NCI-H187 (cell line): ENCODE measurements around the gene UBE3B.

Experiments used
- DNase-seq, 2 experiments: peaks; one replicate each; lab custom pipeline; 2025; lab: John Stamatoyannopoulos, UW

Gene UBE3B

DNA sequence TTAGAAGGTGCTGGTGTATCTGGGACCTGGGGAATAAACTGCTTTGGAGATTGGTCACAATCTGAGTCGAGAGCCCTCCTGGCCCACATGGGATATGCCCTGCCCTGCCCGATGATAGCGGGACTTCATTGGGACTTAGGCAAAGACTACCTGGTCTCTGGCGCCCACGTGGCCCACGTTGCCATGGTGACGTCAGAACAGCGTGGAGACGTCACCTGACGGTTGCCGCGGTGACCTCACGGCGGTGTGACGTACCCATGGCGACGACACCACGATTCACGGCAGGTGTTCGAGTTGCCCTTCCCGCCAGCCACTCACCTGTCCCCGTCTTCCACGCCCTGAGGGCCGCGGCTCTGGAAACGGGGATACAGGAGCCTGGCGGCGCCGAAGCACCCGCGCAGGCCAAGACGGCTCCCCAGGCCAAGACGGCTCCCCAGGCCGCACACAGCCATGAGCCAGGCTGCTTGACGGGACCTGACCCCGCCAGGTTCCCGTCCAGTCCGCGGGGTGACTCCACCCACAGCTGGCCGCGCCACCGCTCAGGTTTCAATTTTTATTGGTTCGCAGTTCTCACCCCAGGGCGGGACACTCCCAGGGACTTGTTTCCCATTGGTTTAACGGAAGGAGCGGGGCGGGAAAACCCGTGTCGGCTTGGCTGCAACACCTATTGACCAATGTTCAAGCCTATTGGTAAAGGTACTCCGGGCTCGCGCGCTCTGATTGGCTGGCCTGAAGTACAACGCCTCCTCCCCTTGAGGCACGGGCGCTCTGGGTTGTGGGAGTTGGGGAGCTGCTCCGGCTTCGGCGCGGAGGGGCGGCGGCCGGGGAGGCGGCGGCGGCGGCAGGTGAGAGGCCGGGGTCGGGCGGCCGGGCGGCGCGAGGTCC, 95.8 kb downstream of the UBE3B start, which contains the start of the genes MMAB and MVK:
TSS of gene MMAB (minus strand) at position 476 of the 885 bp plus-strand sequence. CDS start at position 452, 24 bp downstream.
TSS of gene MVK (plus strand) at position 766 of the 885 bp plus-strand sequence. CDS start 1,029 bp downstream, outside the sequence.
- DNase-seq = peak; percentile 99

DNA sequence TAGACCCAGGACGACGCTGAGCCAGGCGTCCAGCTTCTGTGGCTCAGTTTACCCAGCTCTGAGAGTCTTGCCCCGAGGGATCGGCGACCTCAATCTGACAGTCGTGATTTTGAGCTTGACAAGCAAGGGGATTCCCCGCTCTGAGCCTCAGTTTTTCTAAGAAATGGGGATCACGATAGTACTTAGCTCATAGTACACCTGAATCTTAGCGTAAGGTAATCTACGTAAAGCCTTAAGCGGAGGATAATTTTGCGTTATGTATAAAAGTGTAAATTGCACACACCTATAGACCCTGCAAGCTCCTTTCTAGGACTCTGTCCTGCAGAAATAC, 96.4 kb downstream of the UBE3B start:
- no peak for DNase-seq

DNA sequence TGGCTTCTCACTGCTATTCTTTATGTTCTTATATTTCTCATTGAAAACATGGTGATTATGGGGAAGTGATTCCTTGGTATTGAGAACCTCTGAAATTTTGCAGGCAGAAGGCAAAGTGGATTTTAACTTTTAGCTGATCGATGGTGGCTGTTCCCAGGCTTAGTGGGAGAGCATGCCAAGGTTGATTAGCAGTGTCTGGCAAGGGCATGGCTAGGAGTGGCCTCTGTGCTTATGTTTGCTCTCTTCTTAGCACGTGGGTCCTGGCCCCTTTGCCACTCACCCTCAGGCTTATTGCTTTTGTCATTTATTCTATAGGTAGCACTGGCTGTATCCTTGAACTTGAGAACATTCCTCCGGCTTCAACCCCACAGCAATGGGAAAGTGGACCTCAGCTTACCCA, 98.2 kb downstream of the UBE3B start:
- no peak for DNase-seq

DNA sequence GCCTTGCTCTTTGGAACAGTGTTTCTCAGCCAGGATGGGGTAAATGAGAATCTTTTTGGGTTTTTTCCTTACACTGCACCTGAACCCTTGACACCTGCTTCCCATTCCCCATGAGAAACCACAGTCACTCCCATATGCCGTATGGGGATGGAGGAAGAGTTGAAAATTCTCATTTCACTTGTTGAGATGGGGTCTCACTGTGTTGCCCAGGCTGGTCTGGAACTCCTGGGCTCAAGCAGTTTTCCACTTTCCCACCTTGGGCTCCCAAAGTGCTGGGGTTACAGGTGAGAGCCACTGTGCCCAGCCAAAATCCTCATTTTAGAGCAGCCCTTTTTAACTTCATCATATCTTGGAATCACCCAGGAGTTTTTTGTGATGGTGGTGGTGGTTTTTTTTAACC, 99.9 kb downstream of the UBE3B start:
- DNase-seq = no peak

- no peak for DNase-seq
Measured at GRCh38 chr12:109578330-109578927, 101.0 kb downstream of the UBE3B start.

- no peak for DNase-seq
Measured at GRCh38 chr12:109579639-109580038, 102.2 kb downstream of the UBE3B start.

DNA sequence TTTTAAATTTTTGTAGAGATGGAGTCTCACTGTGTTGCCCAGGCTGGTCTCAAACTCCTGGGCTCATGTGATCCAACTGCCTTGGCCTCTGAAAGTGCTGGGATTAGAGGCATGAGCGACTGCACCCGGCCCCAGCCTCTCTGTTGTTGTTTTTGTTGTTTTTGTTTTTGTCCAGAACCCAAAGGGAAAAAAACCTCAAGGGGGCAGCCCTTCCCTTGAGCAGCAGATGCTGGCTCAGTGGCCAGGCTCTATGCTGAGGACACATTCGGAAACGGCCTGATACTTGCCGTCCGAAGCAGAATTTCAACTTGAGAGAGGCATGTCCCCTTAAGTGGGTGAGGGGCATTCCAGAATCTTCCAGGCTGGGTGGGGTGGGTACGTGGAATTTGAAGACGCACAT, 102.8 kb downstream of the UBE3B start:
- no peak for DNase-seq

DNA sequence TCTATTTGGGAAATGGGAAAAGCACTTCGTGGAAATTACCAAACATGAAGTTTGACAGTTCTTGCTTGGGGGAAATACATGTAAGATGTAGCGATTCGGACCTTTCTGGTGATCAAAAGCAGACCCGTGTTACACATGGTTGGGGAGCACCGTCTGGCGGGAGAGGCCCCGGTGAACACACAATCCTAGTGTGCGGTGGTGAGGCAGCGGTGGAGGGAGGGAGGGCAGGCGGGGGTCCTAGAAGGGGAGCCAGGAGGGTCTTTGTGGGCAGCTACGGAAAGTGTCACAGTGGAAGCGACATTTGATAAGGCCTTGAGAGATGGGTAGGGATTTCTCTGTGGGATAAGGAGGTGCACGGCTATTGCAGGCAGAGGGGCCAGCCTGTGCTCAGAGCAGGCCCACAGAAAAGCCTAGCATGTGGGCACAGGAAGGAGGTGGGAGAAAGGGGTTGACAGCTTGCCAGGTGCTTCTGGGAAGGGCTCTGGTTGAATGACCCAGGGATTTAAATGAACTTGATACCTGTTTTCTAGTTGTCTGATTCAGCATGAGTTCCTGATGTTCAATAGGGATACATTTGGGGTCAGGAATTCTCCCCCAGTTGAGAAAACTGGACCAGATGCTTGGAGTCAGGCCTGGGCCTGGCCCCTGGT, 103.4 kb downstream of the UBE3B start:
- DNase-seq = no peak

DNA sequence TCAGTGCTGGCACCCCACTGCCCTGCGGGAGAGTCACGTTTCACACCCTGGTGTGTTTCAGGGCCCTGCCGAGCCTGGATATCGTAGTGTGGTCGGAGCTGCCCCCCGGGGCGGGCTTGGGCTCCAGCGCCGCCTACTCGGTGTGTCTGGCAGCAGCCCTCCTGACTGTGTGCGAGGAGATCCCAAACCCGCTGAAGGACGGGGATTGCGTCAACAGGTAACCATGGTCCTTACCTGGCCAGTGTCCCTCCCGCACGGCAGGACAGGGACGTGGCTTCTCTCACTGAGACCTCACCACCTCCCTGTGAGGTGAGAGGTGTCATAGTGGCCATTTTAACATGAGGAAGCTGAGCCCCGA, 103.9 kb downstream of the UBE3B start:
- no peak for DNase-seq

GRCh38 chr12:109581856-109582255, 104.4 kb downstream of the UBE3B start:
- DNase-seq = no peak

GRCh38 chr12:109582636-109583035, 105.2 kb downstream of the UBE3B start:
- DNase-seq = no peak

DNA sequence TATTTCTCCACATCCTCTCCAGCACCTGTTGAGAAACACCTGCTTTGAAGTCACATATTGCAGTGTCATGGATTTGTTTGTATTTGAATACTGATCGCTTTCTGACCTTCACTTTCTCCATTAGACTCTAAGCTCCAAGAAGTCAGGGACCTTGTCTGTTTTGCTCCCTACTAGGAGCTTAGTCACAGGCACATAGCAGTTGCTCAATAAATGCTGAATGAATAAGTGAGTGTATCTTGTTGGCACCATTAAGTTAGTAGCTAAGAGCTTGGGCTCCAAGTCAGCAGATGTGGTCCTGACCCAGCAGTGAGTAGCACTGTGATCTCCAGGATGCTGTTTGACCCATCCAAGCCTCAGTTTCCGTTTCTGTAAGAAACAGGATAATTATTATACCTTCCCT, 106.3 kb downstream of the UBE3B start:
- no peak for DNase-seq
